NCI-H2029 (cell line): ENCODE data around the gene FAM25C.
"Not testable (repeated sequence)": the region's sequence is repeated elsewhere in the genome, so short reads cannot be mapped to it uniquely, and the experiment has no call there.

Source experiments
- DNase-seq: peaks from one replicate; lab custom pipeline; 2025; lab: John Stamatoyannopoulos, UW

Gene FAM25C

GRCh38 chr10:47957158-47957557 is 42.4 kb downstream of the FAM25C start:
- not testable (repeated sequence) for DNase-seq

- not testable (repeated sequence) for DNase-seq
These were observed 52.2 kb downstream of the FAM25C start for GRCh38 chr10:47947424-47947823.
